CD4-positive, alpha-beta T cell treated with Interleukin-21 for 1 hour (primary cell): ENCODE measurements around the gene WNK1.
"Not testable (repeated sequence)": the region's sequence is repeated elsewhere in the genome, so short reads cannot be mapped to it uniquely, and the experiment has no call there.

Experiments used
- DNase-seq: peaks from one replicate; pipeline ENCODE4 v3.0.0-alpha.2; 2020

Gene WNK1

DNA sequence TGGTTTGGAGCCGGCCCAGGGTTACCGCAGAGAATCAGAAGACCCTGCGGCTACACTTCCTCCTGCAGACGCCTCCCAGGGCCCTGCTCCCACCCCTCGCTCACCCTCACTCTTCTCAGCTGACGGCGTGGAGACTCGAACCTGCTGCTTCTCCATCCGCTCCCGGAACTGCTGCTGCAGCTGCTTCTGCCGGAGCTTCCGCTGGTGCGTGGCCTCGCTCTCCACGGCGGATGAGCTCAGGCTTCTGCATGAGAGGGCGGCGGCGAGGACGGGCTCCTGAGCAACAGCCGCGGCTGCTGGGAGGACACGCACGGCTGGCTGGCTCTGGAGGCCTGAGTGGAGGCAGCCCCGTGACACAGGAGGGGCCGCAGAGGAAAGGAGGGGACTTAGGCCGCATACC is 163.9 kb downstream of the WNK1 start:
- DNase-seq, result no peak

- no peak for DNase-seq
These were observed 164.5 kb downstream of the WNK1 start for GRCh38 chr12:916712-917445.

GRCh38 chr12:920676-921075 is 168.3 kb downstream of the WNK1 start:
- no peak for DNase-seq

- DNase-seq, result no peak
These were observed 169.9 kb downstream of the WNK1 start for GRCh38 chr12:922285-922684.

- no peak for DNase-seq
These were observed 174.3 kb downstream of the WNK1 start for GRCh38 chr12:926641-927040.

GRCh38 chr12:931060-931459 is 178.7 kb downstream of the WNK1 start:
- no peak for DNase-seq

DNA sequence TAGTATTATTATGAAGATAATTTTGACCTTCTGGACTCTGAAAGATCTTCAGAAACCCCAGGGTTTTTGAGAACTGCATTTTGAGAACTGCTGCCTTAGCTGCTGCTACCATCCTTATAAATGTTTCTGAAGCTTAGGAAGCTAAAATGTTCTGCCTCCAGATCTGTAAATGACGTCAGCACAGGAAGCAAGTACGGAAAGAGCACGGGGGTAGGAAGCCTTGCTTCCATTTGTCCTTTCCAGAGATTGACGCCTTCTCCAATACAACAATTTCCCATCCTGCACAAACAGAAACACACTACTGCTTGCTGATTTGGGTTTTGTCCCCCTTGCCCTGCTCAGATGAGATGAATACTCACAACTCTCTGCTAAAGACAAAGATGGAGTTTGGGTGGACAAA is 179.2 kb downstream of the WNK1 start:
- DNase-seq, result no peak

- DNase-seq, result not testable (repeated sequence)
These were observed 183.5 kb downstream of the WNK1 start for GRCh38 chr12:935891-936290.

DNA sequence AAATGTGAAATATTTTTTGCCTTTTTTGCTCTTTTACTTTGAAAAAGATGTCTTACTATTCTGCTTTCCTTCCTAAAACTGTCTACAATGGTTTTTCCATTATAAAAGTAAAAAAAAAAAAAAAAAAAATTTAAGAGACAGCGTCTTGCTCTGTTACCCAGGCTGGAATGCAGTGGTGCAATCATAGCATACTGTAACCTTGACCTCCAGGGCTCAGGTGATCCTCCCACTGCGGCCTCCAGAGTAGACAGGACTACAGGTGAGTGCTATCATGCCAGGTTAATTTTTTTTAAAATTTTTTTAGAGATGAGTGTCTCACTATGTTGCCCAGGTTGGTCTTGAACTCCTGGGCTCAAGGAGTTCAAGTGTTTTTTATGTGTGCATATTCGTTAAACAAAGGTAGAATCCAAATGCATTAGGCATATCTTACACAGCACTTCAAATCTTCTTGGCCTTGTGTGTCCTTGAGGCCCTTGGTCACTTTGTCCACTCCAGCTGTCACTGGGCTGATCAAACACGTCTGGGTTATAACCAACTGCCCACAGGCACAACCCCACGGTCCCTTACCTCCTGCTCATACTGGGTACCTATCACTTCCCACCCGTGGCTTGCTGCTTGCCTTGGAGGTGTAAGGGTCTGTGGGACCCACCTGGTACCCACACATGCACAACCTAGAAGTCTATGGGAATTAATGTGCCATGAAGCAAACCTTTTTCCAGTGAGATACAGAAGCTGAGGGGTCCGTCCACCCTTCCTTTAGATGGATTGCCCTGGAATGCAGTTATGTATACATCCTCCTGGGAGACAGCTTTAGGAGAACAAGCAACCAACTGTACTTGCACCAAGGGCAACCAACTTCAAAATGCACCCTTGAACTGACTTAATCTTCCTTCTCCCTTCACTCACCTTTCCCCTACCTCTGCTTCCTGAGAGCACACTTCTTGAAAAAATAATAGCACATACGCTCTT is 184.3 kb downstream of the WNK1 start:
- DNase-seq, result no peak

DNA sequence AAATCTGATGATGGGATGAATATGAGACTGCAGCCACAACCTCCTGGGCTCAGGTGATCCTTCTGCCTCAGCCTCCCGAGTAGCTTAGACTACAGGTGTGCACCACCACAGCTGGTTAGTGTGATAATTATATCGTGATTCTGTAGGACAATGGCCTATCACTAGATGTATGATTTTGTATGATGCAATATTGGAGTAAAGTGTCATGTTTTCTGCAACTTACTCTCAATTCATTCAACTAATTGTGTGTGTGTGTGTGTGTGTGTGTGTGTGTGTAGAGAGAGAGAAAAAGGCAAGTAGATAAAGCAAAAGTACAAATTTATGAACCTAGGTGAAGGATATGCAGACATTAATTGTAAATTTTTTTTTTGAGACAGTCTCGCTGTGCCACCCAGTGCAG is 186.4 kb downstream of the WNK1 start:
- DNase-seq, result no peak

- DNase-seq, result no peak
These were observed 190.7 kb downstream of the WNK1 start for GRCh38 chr12:943051-943450.

DNA sequence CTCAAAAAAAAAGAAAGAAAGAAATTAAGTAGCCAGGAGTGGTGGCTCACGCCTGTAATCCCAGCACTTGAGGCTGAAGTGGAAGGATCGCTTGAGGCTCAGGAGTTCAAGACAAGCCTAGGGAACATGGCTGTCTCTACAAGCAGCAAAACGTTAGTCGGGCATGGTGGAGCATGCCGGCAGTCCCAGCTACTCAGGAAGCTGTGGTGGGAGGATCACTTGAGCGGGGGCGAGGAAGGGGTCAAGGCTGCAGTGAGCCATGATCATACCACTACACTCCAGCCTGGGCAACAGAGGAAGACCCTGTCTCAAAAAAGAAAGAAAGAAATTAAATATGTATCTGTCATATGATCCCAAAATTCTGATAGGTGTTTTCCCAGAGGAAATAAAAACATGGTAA is 191.8 kb downstream of the WNK1 start:
- DNase-seq, result no peak

DNA sequence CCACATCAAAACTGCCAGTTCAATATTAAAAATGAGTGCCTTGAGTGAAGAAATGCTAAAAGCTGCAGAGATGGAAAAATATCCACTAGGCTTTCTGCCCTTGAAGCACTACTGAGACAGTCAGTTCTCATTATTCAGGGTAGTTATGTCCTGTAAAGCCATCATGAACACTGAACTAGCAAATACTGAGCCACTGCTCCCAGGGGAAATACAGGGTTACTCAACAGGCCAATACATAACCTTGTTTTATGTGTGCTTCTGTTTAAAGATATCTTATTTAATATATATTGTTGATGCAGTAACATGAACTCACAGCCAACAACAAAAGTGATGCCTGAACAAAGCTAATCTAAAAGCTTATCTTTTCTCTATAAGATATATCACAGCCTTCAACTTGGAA is 193.8 kb downstream of the WNK1 start:
- no peak for DNase-seq

GRCh38 chr12:946631-947030 is 194.3 kb downstream of the WNK1 start:
- no peak for DNase-seq

DNA sequence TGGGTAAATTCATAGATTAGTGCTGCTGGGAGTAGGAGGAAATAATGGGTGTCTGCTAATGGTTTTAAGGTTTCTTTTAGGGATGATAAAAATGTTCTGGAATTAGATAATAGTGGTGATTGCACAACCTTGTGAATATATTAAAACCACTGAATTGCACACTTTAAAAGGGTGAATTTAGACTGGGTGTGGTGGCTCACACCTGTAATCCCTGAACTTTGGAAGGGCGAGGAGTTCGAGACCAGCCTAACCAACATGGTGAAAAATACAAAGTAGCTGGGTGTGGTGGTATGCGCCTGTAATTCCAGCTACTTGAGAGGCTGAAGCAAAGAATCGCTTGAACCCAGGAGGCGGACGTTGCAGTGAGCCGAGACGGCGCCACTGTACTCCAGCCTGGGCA is 195.9 kb downstream of the WNK1 start:
- no peak for DNase-seq

DNA sequence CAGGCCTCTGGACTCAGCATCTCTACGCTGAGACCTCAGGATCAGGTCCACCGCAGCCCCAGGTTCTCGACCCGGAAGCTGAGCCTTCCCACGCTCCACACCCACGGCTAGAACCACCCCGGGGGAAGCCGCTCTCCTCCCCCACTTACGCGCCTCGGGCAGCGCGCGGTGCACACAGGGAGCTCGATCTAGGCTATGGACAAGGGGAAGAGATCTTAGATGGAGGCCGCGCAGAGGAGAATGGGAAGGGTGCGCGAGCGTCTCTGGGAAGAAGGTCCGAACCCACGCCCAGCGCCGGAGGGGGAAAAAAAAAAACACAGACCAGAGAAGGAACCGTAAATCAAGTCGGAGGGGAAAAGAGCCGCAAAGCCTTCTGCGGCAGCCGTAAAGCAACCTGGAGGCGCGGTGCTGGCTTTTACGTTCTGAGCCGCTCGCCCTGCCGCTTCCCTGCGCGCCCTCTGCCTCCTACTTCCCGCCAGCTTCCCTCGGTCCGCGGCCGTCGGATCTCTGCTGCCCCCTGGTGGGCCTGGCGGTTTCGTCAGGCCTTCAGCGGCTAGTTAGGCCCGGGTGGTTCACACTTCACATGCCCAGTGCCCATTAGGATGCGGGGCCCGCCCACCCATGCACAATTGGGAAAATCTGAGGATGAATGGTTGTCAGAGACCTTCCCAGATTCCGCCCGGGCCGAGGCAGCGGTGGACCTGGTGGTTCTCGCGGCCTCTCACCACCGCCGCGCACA is 197.2 kb downstream of the WNK1 start, which contains the start of gene RAD52:
RAD52 (minus strand) TSS at position 242 of the 739 bp plus-strand sequence. CDS start 16,636 bp downstream, outside the sequence.
- DNase-seq, result peak; percentile 97

DNA sequence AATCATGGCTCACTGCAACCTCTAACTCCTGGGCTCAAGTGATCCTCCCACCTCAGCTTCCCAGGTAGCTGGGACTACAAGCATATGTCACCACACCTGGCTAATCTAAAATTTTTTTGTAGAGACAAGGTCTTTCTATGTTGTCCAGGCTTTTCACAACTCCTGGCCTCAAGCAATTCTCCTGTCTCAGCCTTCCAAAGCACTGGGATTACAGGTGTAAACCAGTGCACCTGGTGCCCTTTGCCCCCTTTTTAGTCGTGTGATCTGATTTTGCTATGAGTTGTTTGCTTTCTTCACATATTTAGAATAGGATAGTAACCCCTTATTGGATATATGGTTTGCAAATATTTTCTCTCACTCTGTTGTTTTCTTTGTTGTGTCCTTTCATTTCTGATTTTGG is 198.8 kb downstream of the WNK1 start:
- DNase-seq, result no peak

- no peak for DNase-seq
These were observed 201.4 kb downstream of the WNK1 start for GRCh38 chr12:953776-954175.

GRCh38 chr12:954741-955140 is 202.4 kb downstream of the WNK1 start:
- no peak for DNase-seq

DNA sequence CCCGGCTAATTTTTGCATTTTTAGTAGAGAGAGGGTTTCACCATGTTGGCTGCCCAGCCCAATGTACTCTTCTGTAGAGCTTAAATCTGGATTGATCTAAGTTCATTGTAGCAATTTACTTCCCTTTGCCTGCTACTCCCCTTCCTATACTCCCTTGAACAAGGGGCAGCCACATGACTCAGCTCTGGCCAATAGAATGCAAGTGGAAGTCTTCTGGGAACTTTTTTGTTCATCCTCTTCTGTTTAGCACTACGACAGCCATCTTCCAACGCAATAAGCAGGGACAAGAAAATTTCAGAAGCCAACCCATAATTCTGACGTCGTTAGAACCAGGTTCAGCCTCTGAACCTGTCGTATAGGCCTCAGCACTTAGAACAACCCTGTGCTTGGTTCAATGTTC is 203.6 kb downstream of the WNK1 start:
- DNase-seq, result no peak

- DNase-seq, result no peak
These were observed 206.3 kb downstream of the WNK1 start for GRCh38 chr12:958588-959123.
